CD8-positive, alpha-beta memory T cell (primary cell): ENCODE data around the gene C1orf174. TPM values are rescaled to one million over a fixed set of nuclear protein-coding genes. Genes with fewer than 3 reads are reported as not detected.
"Not testable (repeated sequence)": the region's sequence is repeated elsewhere in the genome, so short reads cannot be mapped to it uniquely, and the experiment has no call there.

ENCODE experiments used
- CTCF ChIA-PET: fragments of 350-600 bp; sonication (Branson Sonifier 250); formaldehyde crosslinking; loops from one replicate; lab custom pipeline; 2021; ENCODE audit warnings: antibody characterized with exemption; lab: Charles Lee
- POLR2A ChIA-PET: fragments of 350-600 bp; sonication (Branson Sonifier 250); formaldehyde crosslinking; loops from one replicate; lab custom pipeline; 2021; ENCODE audit warnings: antibody characterized with exemption; lab: Charles Lee
- DNase-seq, 5 donors: peaks; one replicate each; pipeline versions ENCODE4 v3.0.0 to v3.0.0-alpha.2; 2020 to 2022; ENCODE audit warnings: mixed read lengths in 1 of 5
- H3K27ac ChIP-seq: one replicate; pipeline ENCODE4 v1.7.0; 2013; ENCODE audit warnings: low read depth, mild to moderate bottlenecking, low read length, moderate library complexity
- H3K27me3 ChIP-seq: 2 replicates; pipeline ENCODE4 v1.7.0; 2013; ENCODE audit warnings: low read length, mild to moderate bottlenecking; ENCODE audit not compliant: insufficient read depth, poor library complexity, severe bottlenecking
- H3K36me3 ChIP-seq: 2 replicates; pipeline ENCODE4 v1.7.0; 2013; ENCODE audit warnings: mild to moderate bottlenecking, low read length, moderate library complexity; ENCODE audit not compliant: insufficient read depth
- H3K4me1 ChIP-seq: 2 replicates; pipeline ENCODE4 v1.7.0; 2013; ENCODE audit warnings: mild to moderate bottlenecking, low read length, moderate library complexity; ENCODE audit not compliant: insufficient read depth
- H3K4me3 ChIP-seq: 2 replicates; pipeline ENCODE4 v1.7.0; 2013; ENCODE audit warnings: mild to moderate bottlenecking, low read length
- H3K9me3 ChIP-seq: 2 replicates; pipeline ENCODE4 v1.7.0; 2013; ENCODE audit warnings: mild to moderate bottlenecking, low read length
- H3K27ac Mint-ChIP-seq, 8 donors: one replicate each; pipeline ENCODE4 v1.8.0; 2020 to 2021; ENCODE audit warnings: mixed read lengths in 8 of 8, mild to moderate bottlenecking in 6 of 8, inconsistent platforms in 3 of 8, moderate library complexity in 3 of 8
- H3K27me3 Mint-ChIP-seq, 2 donors: one replicate each; pipeline ENCODE4 v1.8.0; 2020 to 2021; ENCODE audit warnings: mixed read lengths in 2 of 2, mild to moderate bottlenecking in 1 of 2, moderate library complexity in 1 of 2
- H3K36me3 Mint-ChIP-seq, 3 donors: one replicate each; pipeline ENCODE4 v1.8.0; 2020 to 2021; ENCODE audit warnings: mixed read lengths in 3 of 3, inconsistent platforms in 1 of 3, mild to moderate bottlenecking in 1 of 3
- H3K4me1 Mint-ChIP-seq, 3 donors: one replicate each; pipeline ENCODE4 v1.8.0; 2020 to 2021; ENCODE audit warnings: mixed read lengths in 3 of 3, inconsistent platforms in 1 of 3, mild to moderate bottlenecking in 1 of 3
- H3K4me3 Mint-ChIP-seq, 7 donors: one replicate each; pipeline ENCODE4 v1.8.0; 2020 to 2021; ENCODE audit warnings: mixed read lengths in 7 of 7, mild to moderate bottlenecking in 6 of 7, moderate library complexity in 4 of 7, inconsistent platforms in 2 of 7
- H3K9me3 Mint-ChIP-seq, 5 donors: one replicate each; pipeline ENCODE4 v1.8.0; 2020 to 2022; ENCODE audit warnings: mixed read lengths in 5 of 5, mild to moderate bottlenecking in 3 of 5, moderate library complexity in 2 of 5, inconsistent platforms in 1 of 5
- polyA plus RNA-seq: library from polyadenylated mRNA; unstranded; fragments of 300-500 nt; fragmentation: Illumina TruSeq; gene quantifications from one replicate; pipeline ENCODE4 v1.2.3, GENCODE V29; 2021
- total RNA-seq, 2 experiments: library from RNA; stranded (reverse); gene quantifications; one replicate each; pipeline ENCODE4 v1.2.3, GENCODE V29; 2021

Gene C1orf174
- total and polyA plus RNA-seq, 3 experiments from 2014 or later: 31.1 to 51.8 (median 49.7) TPM

DNA sequence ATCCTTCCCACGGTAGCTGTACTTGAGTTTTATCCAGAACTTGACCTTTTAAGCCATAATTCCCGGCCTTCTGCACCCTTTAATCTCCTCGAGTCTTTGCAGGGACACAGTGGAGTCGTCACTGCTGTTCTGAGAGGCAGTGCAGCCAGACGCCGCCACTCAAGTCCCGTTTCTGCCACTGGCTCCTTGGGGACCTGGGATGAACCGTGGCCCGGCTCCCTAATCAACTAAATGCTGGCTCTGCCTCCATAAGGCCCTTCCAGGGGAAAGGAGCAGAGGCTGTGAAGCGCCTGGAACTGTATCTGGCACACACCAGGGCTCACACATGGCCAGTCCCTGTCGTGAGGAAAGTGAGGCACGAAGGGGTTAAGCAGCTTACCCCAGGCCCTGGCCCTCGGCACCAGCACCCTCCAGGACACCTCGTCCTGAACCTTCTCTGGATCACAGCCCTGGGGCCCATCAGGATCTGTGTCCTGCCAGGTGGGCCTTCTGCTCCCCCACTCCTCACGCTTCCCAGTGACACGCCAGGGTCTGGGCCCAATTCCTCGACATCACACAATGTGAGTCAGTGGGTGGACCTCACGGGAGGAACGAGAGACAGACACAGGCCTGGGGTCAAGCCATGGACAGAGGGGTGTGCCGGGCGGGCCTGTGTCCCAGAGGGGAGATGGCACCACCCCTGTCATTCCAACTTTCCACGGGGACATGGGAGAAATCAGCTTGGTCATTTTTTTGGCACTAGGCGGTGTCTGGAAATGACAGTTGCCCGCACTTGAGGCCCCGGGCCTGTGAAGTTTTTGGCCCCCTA is 23.5 kb upstream of the C1orf174 start:
- Mint-ChIP-seq H3K9me3 (no peaks in the 10 kb centered on the region), H3K27me3 (peaks cover 4 to 26% of the 10 kb centered on the region in 2 donors), H3K27ac (no peak overlapping the region), H3K36me3 (peaks cover 0 to 1% (median 0%) of the 10 kb centered on the region in 3 donors), H3K4me3 (peak overlapping the region in 1 of 7 donors; percentile 46), H3K4me1 (peaks cover 2 to 13% (median 12%) of the 10 kb centered on the region in 3 donors)
- H3K9me3 ChIP-seq: no peaks in the 10 kb centered on the region
- ChIA-PET POLR2A (no interaction called here), CTCF (no interaction called here)
- no peaks in the 10 kb centered on the region for H3K4me1 ChIP-seq
- no peak overlapping the region for H3K27ac ChIP-seq
- DNase-seq: peak in 1 of 5 donors; percentile 33
- no peaks in the 10 kb centered on the region for H3K36me3 ChIP-seq
- no peak overlapping the region for H3K4me3 ChIP-seq
- no peaks in the 10 kb centered on the region for H3K27me3 ChIP-seq

DNA sequence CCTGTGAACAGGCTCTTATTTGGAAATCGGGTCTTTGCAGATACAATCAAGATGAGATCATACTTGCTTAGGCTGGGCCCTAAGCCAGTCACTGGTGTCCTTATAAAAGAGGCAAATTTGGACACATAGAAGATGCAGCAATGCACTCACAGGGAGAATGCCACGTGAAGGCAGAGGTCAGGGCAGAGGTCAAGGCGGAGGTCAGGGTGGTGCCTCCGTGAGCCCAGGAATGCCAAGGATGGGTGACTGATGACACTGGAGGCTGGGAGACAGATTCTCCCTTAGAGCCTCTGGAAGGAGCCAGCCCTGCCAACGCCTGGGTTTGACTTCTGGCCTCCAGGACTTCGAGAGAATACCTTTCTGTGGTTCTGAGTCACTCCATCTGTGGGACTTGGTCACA is 22.8 kb upstream of the C1orf174 start:
- peaks cover 4 to 28% of the 10 kb centered on the region in 2 donors for H3K27me3 Mint-ChIP-seq
- no peak overlapping the region for H3K27ac ChIP-seq

GRCh38 chr1:3922201-3922725 is 22.2 kb upstream of the C1orf174 start:
- no peaks in the 10 kb centered on the region for H3K27me3 ChIP-seq
- H3K4me3 ChIP-seq: no peak overlapping the region
- H3K27ac ChIP-seq: no peak overlapping the region
- peak in 3 of 5 donors; percentile 20 to 51 (median 44) for DNase-seq
- H3K4me1 ChIP-seq: no peaks in the 10 kb centered on the region
- no peaks in the 10 kb centered on the region for H3K36me3 ChIP-seq
- CTCF ChIA-PET: no interaction called here
- peaks cover 0 to 1% (median 0%) of the 10 kb centered on the region in 3 donors for H3K36me3 Mint-ChIP-seq
- peaks cover 4 to 27% of the 10 kb centered on the region in 2 donors for H3K27me3 Mint-ChIP-seq
- H3K4me3 Mint-ChIP-seq: peak overlapping the region in 4 of 7 donors; percentile 11 to 74 (median 50)
- H3K9me3 Mint-ChIP-seq: no peaks in the 10 kb centered on the region
- H3K27ac Mint-ChIP-seq: peak overlapping the region in 3 of 8 donors; percentile 12 to 58 (median 52)
- H3K4me1 Mint-ChIP-seq: peaks cover 2 to 13% (median 12%) of the 10 kb centered on the region in 3 donors
- POLR2A ChIA-PET: no interaction called here
- no peaks in the 10 kb centered on the region for H3K9me3 ChIP-seq

More for the DNA sequence above, 22.8 kb upstream of the C1orf174 start:
- ChIA-PET POLR2A (no interaction called here), CTCF (no interaction called here)
- H3K4me1 Mint-ChIP-seq: peaks cover 2 to 13% (median 12%) of the 10 kb centered on the region in 3 donors
- Histone ChIP-seq H3K9me3 (no peaks in the 10 kb centered on the region), H3K4me3 (no peak overlapping the region), H3K27me3 (no peaks in the 10 kb centered on the region), H3K36me3 (no peaks in the 10 kb centered on the region), H3K4me1 (no peaks in the 10 kb centered on the region)
- H3K9me3 Mint-ChIP-seq: no peaks in the 10 kb centered on the region
- no peak overlapping the region for H3K4me3 Mint-ChIP-seq
- H3K27ac Mint-ChIP-seq: peak overlapping the region in 3 of 8 donors; percentile 12 to 58 (median 52)
- peaks cover 0 to 1% (median 0%) of the 10 kb centered on the region in 3 donors for H3K36me3 Mint-ChIP-seq
- DNase-seq: peak in 1 of 5 donors; percentile 33

- H3K4me3 Mint-ChIP-seq: peak overlapping the region in 5 of 7 donors; percentile 9 to 74 (median 44)
- no peak overlapping the region for H3K4me3 ChIP-seq
- H3K27ac Mint-ChIP-seq: peak overlapping the region in 3 of 8 donors; percentile 12 to 58 (median 29)
- ChIA-PET POLR2A (no interaction called here), CTCF (interaction anchor here (1.0 kb wide), 1 partner anchor 10 kb away, joined by 3 read pairs; no protein-coding TSS in a partner anchor)
- H3K27me3 Mint-ChIP-seq: peaks cover 4 to 22% of the 10 kb centered on the region in 2 donors
- no peaks in the 10 kb centered on the region for H3K36me3 ChIP-seq
- no peaks in the 10 kb centered on the region for H3K9me3 ChIP-seq
- no peaks in the 10 kb centered on the region for H3K9me3 Mint-ChIP-seq
- DNase-seq: no peak
- peaks cover 0 to 1% (median 0%) of the 10 kb centered on the region in 3 donors for H3K36me3 Mint-ChIP-seq
- no peak overlapping the region for H3K27ac ChIP-seq
- no peaks in the 10 kb centered on the region for H3K27me3 ChIP-seq
- H3K4me1 ChIP-seq: no peaks in the 10 kb centered on the region
- H3K4me1 Mint-ChIP-seq: peaks cover 2 to 13% (median 12%) of the 10 kb centered on the region in 3 donors
These were observed 21.7 kb upstream of the C1orf174 start for GRCh38 chr1:3921765-3922164.

GRCh38 chr1:3919706-3920105 is 19.6 kb upstream of the C1orf174 start:
- Histone ChIP-seq H3K4me3 (no peak overlapping the region), H3K27me3 (no peaks in the 10 kb centered on the region), H3K4me1 (no peaks in the 10 kb centered on the region), H3K9me3 (no peaks in the 10 kb centered on the region), H3K36me3 (no peaks in the 10 kb centered on the region), H3K27ac (no peak overlapping the region)
- ChIA-PET POLR2A (no interaction called here), CTCF (no interaction called here)
- Mint-ChIP-seq H3K27me3 (peaks cover 8 to 18% of the 10 kb centered on the region in 2 donors), H3K9me3 (no peaks in the 10 kb centered on the region), H3K4me3 (no peak overlapping the region), H3K4me1 (peaks cover 2 to 13% (median 12%) of the 10 kb centered on the region in 3 donors), H3K27ac (no peak overlapping the region), H3K36me3 (peaks cover 0 to 1% (median 0%) of the 10 kb centered on the region in 3 donors)
- peak in 1 of 5 donors; percentile 35 for DNase-seq

DNA sequence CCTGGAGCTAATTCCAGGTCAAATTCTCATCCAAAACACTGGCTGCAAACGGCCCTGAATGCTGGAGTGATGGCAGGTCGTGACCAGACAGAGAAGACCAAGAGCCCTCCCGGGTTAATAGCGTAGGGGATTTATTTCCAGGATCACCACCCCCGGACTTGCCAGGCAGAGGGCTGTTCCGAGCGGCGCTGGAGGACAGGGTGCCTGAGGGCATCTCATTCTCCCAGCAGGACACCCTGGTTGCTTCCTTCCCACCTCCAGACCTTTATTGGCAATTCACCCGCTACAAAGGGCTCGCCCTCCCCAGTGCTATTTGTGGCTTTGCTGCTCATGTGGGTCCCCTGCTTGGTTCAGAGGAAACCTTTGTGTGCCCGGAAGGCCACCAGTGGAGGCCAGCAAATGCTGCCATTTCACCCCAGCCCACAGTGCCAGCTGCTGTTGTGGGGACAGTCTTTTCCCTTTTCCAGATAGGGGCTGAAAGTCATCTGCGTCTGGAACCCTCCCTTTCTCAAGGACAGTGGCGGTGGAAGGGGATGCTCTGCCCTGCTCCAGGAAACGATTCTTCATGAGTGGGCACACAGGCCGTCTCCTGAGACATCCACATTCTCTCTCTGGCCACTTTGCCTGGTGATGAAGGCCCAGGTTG is 19.0 kb upstream of the C1orf174 start:
- Mint-ChIP-seq H3K4me3 (no peak overlapping the region), H3K4me1 (peaks cover 2 to 13% (median 12%) of the 10 kb centered on the region in 3 donors), H3K36me3 (peaks cover 0 to 1% (median 0%) of the 10 kb centered on the region in 3 donors), H3K27ac (no peak overlapping the region), H3K9me3 (no peaks in the 10 kb centered on the region), H3K27me3 (peaks cover 8 to 18% of the 10 kb centered on the region in 2 donors)
- Histone ChIP-seq H3K27ac (no peak overlapping the region), H3K36me3 (no peaks in the 10 kb centered on the region), H3K27me3 (no peaks in the 10 kb centered on the region), H3K4me3 (no peak overlapping the region), H3K4me1 (no peaks in the 10 kb centered on the region), H3K9me3 (no peaks in the 10 kb centered on the region)
- ChIA-PET POLR2A (no interaction called here), CTCF (no interaction called here)
- peak in 1 of 5 donors; percentile 21 for DNase-seq

- H3K4me3 Mint-ChIP-seq, H3K9me3 ChIP-seq, CTCF ChIA-PET, H3K27me3 ChIP-seq, H3K4me3 ChIP-seq, H3K27ac Mint-ChIP-seq, H3K9me3 Mint-ChIP-seq, H3K36me3 Mint-ChIP-seq, H3K27ac ChIP-seq, H3K4me1 ChIP-seq, DNase-seq, H3K36me3 ChIP-seq: not testable (repeated sequence)
- POLR2A ChIA-PET: interaction anchor here (0.6 kb wide), 1 partner anchor 194 kb away, joined by 4 read pairs; no protein-coding TSS in a partner anchor
- Mint-ChIP-seq H3K27me3 (peaks cover 8 to 18% of the 10 kb centered on the region in 2 donors), H3K4me1 (peaks cover 2 to 13% (median 12%) of the 10 kb centered on the region in 3 donors)
These were observed 18.3 kb upstream of the C1orf174 start for GRCh38 chr1:3918359-3918758.
